ENCODE data around the gene NLE1. TPM values are rescaled to one million over a fixed set of nuclear protein-coding genes. Genes with fewer than 3 reads are reported as not detected.
A peak's percentile ranks its signal among the peaks of the same experiment; 100 is the strongest.

Gene NLE1
- 11.2 TPM for total RNA-seq
- 4.9 TPM for polyA plus RNA-seq
- long read RNA-seq, donor 1 = 0 reads
- long read RNA-seq, donor 2 = 0 reads
- long read RNA-seq, donor 3, full-length matches to known transcripts = 10 of 10 reads
- long read RNA-seq, donor 3, partial matches to known transcripts = 0 of 10 reads
- long read RNA-seq, donor 3, other reads (novel, unspliced or antisense) = 0 of 10 reads
- long read RNA-seq, donor 4, partial matches to known transcripts = 0 of 1 reads
- long read RNA-seq, donor 4, other reads (novel, unspliced or antisense) = 0 of 1 reads
- long read RNA-seq, donor 5, partial matches to known transcripts = 0 of 4 reads
- long read RNA-seq, donor 5, other reads (novel, unspliced or antisense) = 0 of 4 reads
- long read RNA-seq, donor 6, partial matches to known transcripts = 0 of 4 reads
- long read RNA-seq, donor 6, other reads (novel, unspliced or antisense) = 0 of 4 reads
- long read RNA-seq, donor 7, full-length matches to known transcripts = 3 of 9 reads
- long read RNA-seq, donor 7, partial matches to known transcripts = 0 of 9 reads
- long read RNA-seq, donor 7, other reads (novel, unspliced or antisense) = 6 of 9 reads
- long read RNA-seq, donor 8, partial matches to known transcripts = 0 of 2 reads
- long read RNA-seq, donor 8, other reads (novel, unspliced or antisense) = 0 of 2 reads
- long read RNA-seq, donor 9, partial matches to known transcripts = 0 of 3 reads
- long read RNA-seq, donor 9, other reads (novel, unspliced or antisense) = 0 of 3 reads
- long read RNA-seq, donor 10, partial matches to known transcripts = 0 of 2 reads
- long read RNA-seq, donor 10, other reads (novel, unspliced or antisense) = 0 of 2 reads

DNA sequence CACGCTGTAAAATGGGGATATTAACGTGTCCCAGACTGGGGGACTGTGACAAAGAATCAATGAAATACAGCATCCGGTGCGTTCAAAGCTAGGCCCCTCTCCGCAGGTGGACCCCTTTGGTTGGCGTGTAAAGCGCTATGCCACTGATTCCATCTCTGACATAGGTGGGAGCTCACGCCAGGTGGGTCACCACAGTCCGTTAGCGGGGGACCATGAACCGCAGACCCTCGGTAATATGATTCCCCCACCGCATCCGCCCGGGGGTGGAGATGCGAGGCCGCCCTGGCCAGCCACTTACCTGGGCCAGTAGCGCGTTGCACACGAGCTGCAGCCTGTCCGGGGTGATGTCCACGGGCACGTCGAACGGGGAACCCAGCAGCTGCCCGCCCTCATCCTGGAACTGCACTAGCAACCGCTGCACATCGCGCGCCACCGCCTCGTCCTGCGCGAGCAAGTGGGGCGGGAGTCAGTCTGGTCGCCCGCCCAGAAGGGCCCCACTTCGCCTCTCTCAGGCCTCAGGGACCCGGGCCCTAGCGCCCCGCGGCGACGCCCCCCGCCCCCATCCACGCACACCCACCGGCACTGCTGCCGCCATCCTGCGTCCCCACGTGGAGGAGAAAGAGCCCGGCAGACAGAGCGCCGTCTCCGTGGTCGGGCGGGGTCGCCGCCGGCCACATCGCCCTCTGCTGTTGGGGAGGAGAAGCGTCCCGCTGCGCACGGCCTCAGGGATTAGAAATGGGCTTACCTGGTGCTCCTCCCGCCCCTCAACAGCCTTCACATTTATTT lies at the start of gene NLE1:
Gene NLE1 (minus strand): TSS at position 623 of the 786 bp plus-strand sequence. CDS start 28 bp downstream, at position 595.
- Histone ChIP-seq H3K27me3 (ENCODE audit: control insufficient read depth in 2 of 2, insufficient read depth in 1 of 2, low read length in 1 of 2) (no peaks in the 10 kb centered on the region), H3K4me3 (ENCODE audit: low read length in 2 of 2) (peak within 1 kb of the TSS; percentile 84 to 88), H3K36me3 (ENCODE audit: control insufficient read depth in 2 of 2, insufficient read depth in 2 of 2, low read length in 1 of 2) (peaks cover 15 to 24% of the 10 kb centered on the region in 2 donors), H3K27ac (ENCODE audit: low read depth in 1 of 2, low read length in 1 of 2) (peak within 1 kb of the TSS in 1 of 2 donors; percentile 52), H3K9me3 (ENCODE audit: control insufficient read depth in 2 of 2, insufficient read depth in 1 of 2, low read length in 1 of 2) (no peaks in the 10 kb centered on the region), H3K4me1 (ENCODE audit: control insufficient read depth in 2 of 2, insufficient read depth in 2 of 2, low read length in 2 of 2) (peaks cover 2 to 7% of the 10 kb centered on the region in 2 donors)
- WGBS = under 1% methylated on average over 65 of the region's 65 CpGs
- DNase-seq (ENCODE audit: low read depth in 6 of 9, low spot score in 9 of 9) = peak; percentile 44 to 88 (median 75)

- Histone ChIP-seq H3K27ac (ENCODE audit: low read depth in 1 of 2, low read length in 1 of 2) (no peak overlapping the region), H3K9me3 (ENCODE audit: control insufficient read depth in 2 of 2, insufficient read depth in 1 of 2, low read length in 1 of 2) (no peaks in the 10 kb centered on the region), H3K27me3 (ENCODE audit: control insufficient read depth in 2 of 2, insufficient read depth in 1 of 2, low read length in 1 of 2) (no peaks in the 10 kb centered on the region), H3K4me1 (ENCODE audit: control insufficient read depth in 2 of 2, insufficient read depth in 2 of 2, low read length in 2 of 2) (peaks cover 9 to 22% of the 10 kb centered on the region in 2 donors), H3K36me3 (ENCODE audit: control insufficient read depth in 2 of 2, insufficient read depth in 2 of 2, low read length in 1 of 2) (no peaks in the 10 kb centered on the region), H3K4me3 (ENCODE audit: low read length in 2 of 2) (no peak overlapping the region)
- 93% methylated on average over 11 of the region's 11 CpGs for WGBS
- DNase-seq (ENCODE audit: low read depth in 6 of 9, low spot score in 9 of 9) = no peak
Measured at GRCh38 chr17:35191001-35191695, 49.0 kb upstream of the NLE1 start.

DNA sequence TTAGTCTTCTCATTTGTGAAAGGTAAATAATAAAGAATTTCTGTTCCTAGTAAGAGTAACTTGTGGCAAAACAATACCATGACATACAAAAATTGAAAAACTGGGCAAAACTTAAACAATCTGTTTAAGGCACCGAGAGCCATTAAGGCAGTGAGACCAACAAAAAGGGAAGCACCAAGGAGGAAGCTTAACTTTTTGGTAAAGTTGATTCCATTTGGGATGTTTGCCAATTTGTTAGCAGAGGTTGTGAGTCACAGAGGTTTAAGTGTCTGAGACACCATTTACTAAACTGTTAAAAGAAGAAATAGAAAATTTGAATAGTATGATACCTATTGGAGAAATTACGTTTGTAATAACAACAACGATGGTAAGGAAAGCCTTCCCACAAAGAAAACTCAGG lies 47.2 kb upstream of the NLE1 start:
- 66% methylated on average over 3 of the region's 3 CpGs for WGBS
- no peaks in the 10 kb centered on the region for H3K36me3 ChIP-seq (ENCODE audit: control insufficient read depth in 2 of 2, insufficient read depth in 2 of 2, low read length in 1 of 2)
- H3K4me1 ChIP-seq (ENCODE audit: control insufficient read depth in 2 of 2, insufficient read depth in 2 of 2, low read length in 2 of 2) = peaks cover 9 to 28% of the 10 kb centered on the region in 2 donors
- DNase-seq (ENCODE audit: low read depth in 6 of 9, low spot score in 9 of 9) = no peak
- H3K4me3 ChIP-seq (ENCODE audit: low read length in 2 of 2) = no peak overlapping the region
- H3K27me3 ChIP-seq (ENCODE audit: control insufficient read depth in 2 of 2, insufficient read depth in 1 of 2, low read length in 1 of 2) = no peaks in the 10 kb centered on the region
- H3K27ac ChIP-seq (ENCODE audit: low read depth in 1 of 2, low read length in 1 of 2) = no peak overlapping the region
- H3K9me3 ChIP-seq (ENCODE audit: control insufficient read depth in 2 of 2, insufficient read depth in 1 of 2, low read length in 1 of 2) = no peaks in the 10 kb centered on the region

- Histone ChIP-seq H3K27me3 (ENCODE audit: control insufficient read depth in 2 of 2, insufficient read depth in 1 of 2, low read length in 1 of 2) (no peaks in the 10 kb centered on the region), H3K9me3 (ENCODE audit: control insufficient read depth in 2 of 2, insufficient read depth in 1 of 2, low read length in 1 of 2) (no peaks in the 10 kb centered on the region), H3K4me1 (ENCODE audit: control insufficient read depth in 2 of 2, insufficient read depth in 2 of 2, low read length in 2 of 2) (peaks cover 9 to 28% of the 10 kb centered on the region in 2 donors), H3K4me3 (ENCODE audit: low read length in 2 of 2) (no peak overlapping the region), H3K27ac (ENCODE audit: low read depth in 1 of 2, low read length in 1 of 2) (peak overlapping the region in 1 of 2 donors; percentile 9), H3K36me3 (ENCODE audit: control insufficient read depth in 2 of 2, insufficient read depth in 2 of 2, low read length in 1 of 2) (no peaks in the 10 kb centered on the region)
- peak in 1 of 9 donors; percentile 48 for DNase-seq (ENCODE audit: low read depth in 6 of 9, low spot score in 9 of 9)
- 42% methylated on average over 2 of the region's 2 CpGs for WGBS
Measured at GRCh38 chr17:35188111-35188510, 46.0 kb upstream of the NLE1 start.

DNA sequence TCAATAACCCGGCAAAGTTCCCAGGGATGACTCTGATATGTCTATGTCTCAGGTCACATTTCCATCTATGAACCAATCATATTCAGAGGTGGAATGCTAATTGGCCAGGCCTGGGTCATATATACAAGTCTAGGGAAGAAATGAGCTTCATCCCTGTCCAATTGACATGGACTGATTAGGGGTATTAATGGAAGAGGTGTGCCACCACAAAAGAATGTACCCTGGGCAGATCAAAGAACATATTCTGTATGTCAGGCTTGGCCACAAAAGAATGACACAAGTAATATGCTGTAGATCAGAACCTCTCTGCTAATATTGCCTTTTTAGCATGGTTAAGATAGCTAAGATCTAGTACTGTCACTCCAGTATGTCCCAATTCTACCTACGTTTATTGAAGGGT lies 45.4 kb upstream of the NLE1 start:
- Histone ChIP-seq H3K9me3 (ENCODE audit: control insufficient read depth in 2 of 2, insufficient read depth in 1 of 2, low read length in 1 of 2) (no peaks in the 10 kb centered on the region), H3K4me3 (ENCODE audit: low read length in 2 of 2) (no peak overlapping the region), H3K27me3 (ENCODE audit: control insufficient read depth in 2 of 2, insufficient read depth in 1 of 2, low read length in 1 of 2) (no peaks in the 10 kb centered on the region), H3K4me1 (ENCODE audit: control insufficient read depth in 2 of 2, insufficient read depth in 2 of 2, low read length in 2 of 2) (peaks cover 5 to 22% of the 10 kb centered on the region in 2 donors), H3K27ac (ENCODE audit: low read depth in 1 of 2, low read length in 1 of 2) (no peak overlapping the region), H3K36me3 (ENCODE audit: control insufficient read depth in 2 of 2, insufficient read depth in 2 of 2, low read length in 1 of 2) (no peaks in the 10 kb centered on the region)
- no peak for DNase-seq (ENCODE audit: low read depth in 6 of 9, low spot score in 9 of 9)
- 96% methylated on average over 2 of the region's 2 CpGs for WGBS

DNA sequence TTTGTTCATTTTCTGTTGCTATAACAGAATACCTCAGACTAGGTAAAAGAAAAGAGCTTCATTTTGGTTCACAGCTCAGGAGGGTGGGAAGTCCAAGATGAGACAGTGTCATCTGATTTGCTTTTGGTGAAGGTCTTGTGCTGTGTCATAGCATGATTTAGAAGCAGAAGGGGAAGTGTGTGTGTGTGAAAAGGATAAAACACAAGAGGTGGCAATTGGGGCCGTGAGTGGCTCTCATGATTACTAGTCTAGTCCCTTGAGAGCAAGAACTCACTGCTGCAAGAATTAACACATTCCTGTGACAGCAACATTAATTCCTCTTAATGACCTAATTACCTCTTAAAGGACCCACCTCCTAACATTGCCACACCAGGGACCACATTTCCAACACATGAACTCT lies 43.7 kb upstream of the NLE1 start:
- Histone ChIP-seq H3K4me3 (ENCODE audit: low read length in 2 of 2) (no peak overlapping the region), H3K36me3 (ENCODE audit: control insufficient read depth in 2 of 2, insufficient read depth in 2 of 2, low read length in 1 of 2) (no peaks in the 10 kb centered on the region), H3K27me3 (ENCODE audit: control insufficient read depth in 2 of 2, insufficient read depth in 1 of 2, low read length in 1 of 2) (no peaks in the 10 kb centered on the region), H3K27ac (ENCODE audit: low read depth in 1 of 2, low read length in 1 of 2) (no peak overlapping the region), H3K4me1 (ENCODE audit: control insufficient read depth in 2 of 2, insufficient read depth in 2 of 2, low read length in 2 of 2) (peaks cover 5 to 22% of the 10 kb centered on the region in 2 donors), H3K9me3 (ENCODE audit: control insufficient read depth in 2 of 2, insufficient read depth in 1 of 2, low read length in 1 of 2) (no peaks in the 10 kb centered on the region)
- no peak for DNase-seq (ENCODE audit: low read depth in 6 of 9, low spot score in 9 of 9)
- 49% methylated on average over 1 of the region's 1 CpG for WGBS

GRCh38 chr17:35184274-35184673 lies 42.2 kb upstream of the NLE1 start:
- H3K27ac ChIP-seq (ENCODE audit: low read depth in 1 of 2, low read length in 1 of 2) = no peak overlapping the region
- H3K4me1 ChIP-seq (ENCODE audit: control insufficient read depth in 2 of 2, insufficient read depth in 2 of 2, low read length in 2 of 2) = peaks cover 5 to 26% of the 10 kb centered on the region in 2 donors
- no peaks in the 10 kb centered on the region for H3K9me3 ChIP-seq (ENCODE audit: control insufficient read depth in 2 of 2, insufficient read depth in 1 of 2, low read length in 1 of 2)
- no peak overlapping the region for H3K4me3 ChIP-seq (ENCODE audit: low read length in 2 of 2)
- H3K36me3 ChIP-seq (ENCODE audit: control insufficient read depth in 2 of 2, insufficient read depth in 2 of 2, low read length in 1 of 2) = no peaks in the 10 kb centered on the region
- H3K27me3 ChIP-seq (ENCODE audit: control insufficient read depth in 2 of 2, insufficient read depth in 1 of 2, low read length in 1 of 2) = no peaks in the 10 kb centered on the region
- WGBS = 72% methylated on average over 3 of the region's 3 CpGs
- DNase-seq (ENCODE audit: low read depth in 6 of 9, low spot score in 9 of 9) = no peak

- 88% methylated on average over 6 of the region's 6 CpGs for WGBS
- Histone ChIP-seq H3K4me1 (ENCODE audit: control insufficient read depth in 2 of 2, insufficient read depth in 2 of 2, low read length in 2 of 2) (peaks cover 4 to 21% of the 10 kb centered on the region in 2 donors), H3K27ac (ENCODE audit: low read depth in 1 of 2, low read length in 1 of 2) (no peak overlapping the region), H3K9me3 (ENCODE audit: control insufficient read depth in 2 of 2, insufficient read depth in 1 of 2, low read length in 1 of 2) (no peaks in the 10 kb centered on the region), H3K4me3 (ENCODE audit: low read length in 2 of 2) (no peak overlapping the region), H3K36me3 (ENCODE audit: control insufficient read depth in 2 of 2, insufficient read depth in 2 of 2, low read length in 1 of 2) (no peaks in the 10 kb centered on the region), H3K27me3 (ENCODE audit: control insufficient read depth in 2 of 2, insufficient read depth in 1 of 2, low read length in 1 of 2) (no peaks in the 10 kb centered on the region)
- DNase-seq (ENCODE audit: low read depth in 6 of 9, low spot score in 9 of 9) = no peak
Measured at GRCh38 chr17:35183332-35183731, 41.2 kb upstream of the NLE1 start.
